Measurements from ENCODE around the gene APOL6.
A peak's percentile ranks its signal among the peaks of the same experiment; 100 is the strongest.

Gene APOL6

DNA sequence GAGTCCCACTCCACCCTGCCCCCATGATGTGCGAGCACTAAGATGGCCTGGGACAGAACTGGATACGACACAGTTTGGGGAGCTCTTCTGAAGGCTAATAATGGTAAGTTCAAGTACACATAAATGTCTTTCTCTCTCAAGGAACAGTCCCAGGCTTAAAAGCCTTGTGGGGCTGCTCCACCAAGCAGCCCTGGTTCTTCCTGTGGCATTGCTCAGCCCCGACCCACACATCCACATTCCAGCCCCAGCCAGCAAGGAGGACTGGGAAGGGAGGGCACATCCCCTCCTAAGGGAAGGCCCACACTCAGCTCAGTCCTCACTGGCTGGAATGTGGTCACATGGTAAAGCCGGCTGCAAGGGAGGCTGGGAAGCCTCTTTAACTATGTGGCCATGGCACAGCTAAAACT, 17.9 kb upstream of the APOL6 start:
- ATAC-seq (ENCODE audit: low read depth): peak; percentile 35
- H3K4me3 ChIP-seq (ENCODE audit: severe bottlenecking): no peak overlapping the region

DNA sequence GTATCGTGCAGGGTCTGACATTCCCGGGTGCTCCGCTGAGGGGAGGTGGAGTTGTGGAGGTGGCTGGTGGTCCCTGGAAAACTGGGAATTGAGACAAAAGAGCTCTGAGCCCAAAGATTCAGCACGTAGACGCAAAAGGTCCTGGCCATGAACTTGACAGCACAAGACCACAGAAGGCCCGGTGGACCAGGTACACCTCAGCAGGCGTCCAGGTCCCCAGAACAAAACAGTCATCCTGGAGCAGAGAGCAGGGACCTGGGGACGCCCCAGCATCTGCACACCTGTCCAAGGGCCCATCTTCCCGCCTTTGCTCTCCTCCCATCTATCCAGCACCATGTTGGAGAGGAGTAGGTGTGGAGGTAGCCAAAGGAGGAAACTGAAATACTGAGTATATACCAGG, 17.4 kb upstream of the APOL6 start:
- ATAC-seq (ENCODE audit: low read depth) (no peak), DNase-seq (ENCODE audit: low spot score) (no peak)
- TF ChIP-seq, protein P1, sequence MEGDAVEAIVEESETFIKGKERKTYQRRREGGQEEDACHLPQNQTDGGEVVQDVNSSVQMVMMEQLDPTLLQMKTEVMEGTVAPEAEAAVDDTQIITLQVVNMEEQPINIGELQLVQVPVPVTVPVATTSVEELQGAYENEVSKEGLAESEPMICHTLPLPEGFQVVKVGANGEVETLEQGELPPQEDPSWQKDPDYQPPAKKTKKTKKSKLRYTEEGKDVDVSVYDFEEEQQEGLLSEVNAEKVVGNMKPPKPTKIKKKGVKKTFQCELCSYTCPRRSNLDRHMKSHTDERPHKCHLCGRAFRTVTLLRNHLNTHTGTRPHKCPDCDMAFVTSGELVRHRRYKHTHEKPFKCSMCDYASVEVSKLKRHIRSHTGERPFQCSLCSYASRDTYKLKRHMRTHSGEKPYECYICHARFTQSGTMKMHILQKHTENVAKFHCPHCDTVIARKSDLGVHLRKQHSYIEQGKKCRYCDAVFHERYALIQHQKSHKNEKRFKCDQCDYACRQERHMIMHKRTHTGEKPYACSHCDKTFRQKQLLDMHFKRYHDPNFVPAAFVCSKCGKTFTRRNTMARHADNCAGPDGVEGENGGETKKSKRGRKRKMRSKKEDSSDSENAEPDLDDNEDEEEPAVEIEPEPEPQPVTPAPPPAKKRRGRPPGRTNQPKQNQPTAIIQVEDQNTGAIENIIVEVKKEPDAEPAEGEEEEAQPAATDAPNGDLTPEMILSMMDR (IDR thresholded peaks at IDR 0.05; ENCODE audit: poor library complexity, severe bottlenecking): no peak
- Histone ChIP-seq H3K4me3 (ENCODE audit: severe bottlenecking) (no peak overlapping the region), H3K36me3 (ENCODE audit: low read depth) (no peaks in the 10 kb centered on the region), H3K27me3 (ENCODE audit: insufficient read depth, poor library complexity, severe bottlenecking) (no peaks in the 10 kb centered on the region), H3K4me1 (ENCODE audit: insufficient read depth, poor library complexity, severe bottlenecking) (peaks cover 17% of the 10 kb centered on the region), H3K9me3 (ENCODE audit: severe bottlenecking) (no peaks in the 10 kb centered on the region), H3K27ac (ENCODE audit: poor library complexity, severe bottlenecking) (peak overlapping the region; percentile 99)

More for the DNA sequence above, 17.9 kb upstream of the APOL6 start:
- TF ChIP-seq, protein P1 (IDR thresholded peaks at IDR 0.05; ENCODE audit: poor library complexity, severe bottlenecking): no peak
- Histone ChIP-seq H3K4me1 (ENCODE audit: insufficient read depth, poor library complexity, severe bottlenecking) (peaks cover 17% of the 10 kb centered on the region), H3K27ac (ENCODE audit: poor library complexity, severe bottlenecking) (peak overlapping the region; percentile 99), H3K9me3 (ENCODE audit: severe bottlenecking) (no peaks in the 10 kb centered on the region), H3K36me3 (ENCODE audit: low read depth) (no peaks in the 10 kb centered on the region), H3K27me3 (ENCODE audit: insufficient read depth, poor library complexity, severe bottlenecking) (no peaks in the 10 kb centered on the region)
- DNase-seq (ENCODE audit: low spot score): no peak

DNA sequence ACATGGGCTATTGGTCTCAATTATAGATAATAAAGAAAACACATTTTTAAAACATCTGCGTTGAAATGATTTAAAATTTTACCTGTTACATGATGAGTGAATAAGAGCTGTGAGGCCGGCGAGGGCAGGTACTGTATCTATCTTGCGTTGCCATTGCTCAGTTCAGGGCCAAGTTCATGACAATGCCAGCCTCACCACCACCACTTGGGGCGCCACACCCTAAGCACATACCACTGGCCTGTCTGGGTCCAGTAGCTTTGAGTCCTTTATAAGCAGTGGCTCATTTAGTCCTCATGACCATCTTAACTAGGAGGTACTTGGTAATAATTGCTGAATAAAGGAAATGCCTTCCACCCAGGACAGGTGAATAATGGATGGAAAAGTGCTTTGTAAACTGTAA, 16.6 kb upstream of the APOL6 start:
- Histone ChIP-seq H3K4me3 (ENCODE audit: severe bottlenecking) (no peak overlapping the region), H3K9me3 (ENCODE audit: severe bottlenecking) (no peaks in the 10 kb centered on the region), H3K27me3 (ENCODE audit: insufficient read depth, poor library complexity, severe bottlenecking) (no peaks in the 10 kb centered on the region), H3K4me1 (ENCODE audit: insufficient read depth, poor library complexity, severe bottlenecking) (peaks cover 17% of the 10 kb centered on the region), H3K27ac (ENCODE audit: poor library complexity, severe bottlenecking) (peak overlapping the region; percentile 99), H3K36me3 (ENCODE audit: low read depth) (no peaks in the 10 kb centered on the region)
- TF ChIP-seq, protein P1 (IDR thresholded peaks at IDR 0.05; ENCODE audit: poor library complexity, severe bottlenecking): peak; percentile 51
- no peak for ATAC-seq (ENCODE audit: low read depth)
- DNase-seq (ENCODE audit: low spot score): no peak

DNA sequence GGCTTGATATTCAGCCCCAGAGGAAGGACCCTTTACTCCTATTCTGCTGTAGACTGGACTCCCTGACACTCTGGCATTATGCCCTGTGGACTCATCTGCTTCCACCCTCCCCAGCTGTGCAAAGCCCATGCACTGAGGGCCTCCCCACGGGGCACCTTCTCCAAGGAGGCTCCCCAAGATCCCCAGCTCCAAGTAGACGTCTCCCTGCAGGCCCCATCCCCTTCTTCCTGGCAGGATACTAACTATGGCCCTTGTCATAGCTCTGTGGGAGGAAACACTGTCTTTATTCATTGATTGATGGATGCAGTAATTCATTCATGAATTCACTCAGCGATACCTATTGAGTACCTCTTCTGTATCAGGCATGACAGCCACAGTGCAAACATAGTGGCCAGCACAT, 15.3 kb upstream of the APOL6 start:
- H3K9me3 ChIP-seq (ENCODE audit: severe bottlenecking): no peaks in the 10 kb centered on the region
- H3K27me3 ChIP-seq (ENCODE audit: insufficient read depth, poor library complexity, severe bottlenecking): no peaks in the 10 kb centered on the region
- TF ChIP-seq, protein P1 (IDR thresholded peaks at IDR 0.05; ENCODE audit: poor library complexity, severe bottlenecking): no peak
- peaks cover 14% of the 10 kb centered on the region for H3K4me1 ChIP-seq (ENCODE audit: insufficient read depth, poor library complexity, severe bottlenecking)
- H3K27ac ChIP-seq (ENCODE audit: poor library complexity, severe bottlenecking): no peak overlapping the region
- no peak overlapping the region for H3K4me3 ChIP-seq (ENCODE audit: severe bottlenecking)
- H3K36me3 ChIP-seq (ENCODE audit: low read depth): no peaks in the 10 kb centered on the region
- ATAC-seq (ENCODE audit: low read depth) (no peak), DNase-seq (ENCODE audit: low spot score) (peak; percentile 7)

DNA sequence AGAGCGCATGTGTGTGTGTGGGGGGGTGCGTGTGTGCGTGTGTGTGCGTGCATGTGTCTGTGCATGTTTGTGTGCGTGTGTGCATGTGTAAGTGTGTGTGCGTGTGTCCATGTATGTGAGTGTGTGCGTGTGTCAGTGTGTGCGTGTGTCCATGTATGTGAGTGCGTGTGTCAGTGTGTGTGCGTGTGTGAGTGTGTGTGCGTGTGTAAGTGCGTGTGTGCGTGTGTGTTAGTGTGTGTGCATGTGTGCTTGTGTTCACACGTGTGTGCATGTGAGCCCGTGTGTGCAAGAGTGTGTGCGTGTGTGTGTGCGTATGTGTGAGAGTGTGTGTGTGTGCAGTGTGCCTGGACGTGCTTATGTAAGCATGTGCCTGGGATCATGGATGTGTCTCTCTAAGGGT, 14.7 kb upstream of the APOL6 start:
- no peak for ATAC-seq (ENCODE audit: low read depth)
- no peaks in the 10 kb centered on the region for H3K9me3 ChIP-seq (ENCODE audit: severe bottlenecking)
- no peak overlapping the region for H3K4me3 ChIP-seq (ENCODE audit: severe bottlenecking)
- H3K4me1 ChIP-seq (ENCODE audit: insufficient read depth, poor library complexity, severe bottlenecking): peaks cover 12% of the 10 kb centered on the region
- no peak overlapping the region for H3K27ac ChIP-seq (ENCODE audit: poor library complexity, severe bottlenecking)
- no peaks in the 10 kb centered on the region for H3K36me3 ChIP-seq (ENCODE audit: low read depth)
- peak; percentile 13 for DNase-seq (ENCODE audit: low spot score)
- no peaks in the 10 kb centered on the region for H3K27me3 ChIP-seq (ENCODE audit: insufficient read depth, poor library complexity, severe bottlenecking)
- TF ChIP-seq, protein P1 (IDR thresholded peaks at IDR 0.05; ENCODE audit: poor library complexity, severe bottlenecking): no peak

Measured in RWPE2 (cell line).